Erythroblast (primary cell): ENCODE data around the gene SLAMF6.
"Not testable (repeated sequence)": the region's sequence is repeated elsewhere in the genome, so short reads cannot be mapped to it uniquely, and the experiment has no call there.

Experiments used
- GATA1 ChIP-seq: IDR thresholded peaks from 2 replicates; pipeline ENCODE4 v1.6.1; 2011; ENCODE audit warnings: low read depth, mild to moderate bottlenecking, control low read depth, low read length, moderate library complexity
- POLR2A ChIP-seq: IDR thresholded peaks from 2 replicates; pipeline ENCODE4 v1.6.1; 2011; ENCODE audit warnings: mild to moderate bottlenecking, low read length

DNA sequence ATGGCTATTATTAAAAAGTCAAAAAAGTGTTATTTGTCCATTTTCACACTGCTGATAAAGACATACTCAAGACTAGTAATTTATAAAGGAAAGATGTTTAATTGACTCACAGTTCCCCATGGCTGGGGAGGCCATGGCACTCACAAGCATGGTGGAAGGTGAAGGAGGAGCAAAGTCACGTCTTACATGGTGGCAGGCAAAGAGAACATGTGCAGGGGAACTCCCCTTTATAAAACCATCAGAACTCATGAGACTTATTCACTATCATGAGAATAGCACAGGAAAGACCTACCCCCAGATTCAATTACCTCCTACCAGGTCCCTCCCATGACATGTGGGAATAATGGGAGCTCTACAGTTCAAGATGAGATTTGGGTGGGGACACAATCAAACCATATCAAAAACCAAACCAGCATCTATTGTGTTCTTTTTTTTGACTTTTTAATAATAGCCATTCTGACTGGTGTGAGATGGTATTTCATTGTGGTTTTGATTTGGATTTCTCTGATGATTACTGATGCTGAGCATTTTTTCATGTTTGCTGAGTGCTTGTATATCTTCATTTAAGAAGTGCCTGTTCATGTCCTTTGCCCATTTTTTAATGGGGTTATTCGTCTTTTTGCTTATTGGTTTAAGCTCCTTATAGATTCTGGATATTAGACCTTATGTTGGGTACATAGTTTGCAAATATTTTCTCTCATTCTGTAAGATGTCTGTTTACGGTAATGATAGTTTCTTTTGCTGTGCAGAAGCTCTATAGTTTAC, 24.6 kb downstream of the SLAMF6 start:
- not testable (repeated sequence) for TF ChIP-seq POLR2A, GATA1
